Measurements from ENCODE around the gene C20orf204.
A peak's percentile ranks its signal among the peaks of the same experiment; 100 is the strongest.

Gene C20orf204

GRCh38 chr20:64080813-64081623, 45.0 kb downstream of the C20orf204 start:
- TF ChIP-seq CTCF (IDR thresholded peaks at IDR 0.05; ENCODE audit: low read depth, low read length) = no peak
- no peak overlapping the region for H3K4me3 ChIP-seq (ENCODE audit: low read depth, low read length)

DNA sequence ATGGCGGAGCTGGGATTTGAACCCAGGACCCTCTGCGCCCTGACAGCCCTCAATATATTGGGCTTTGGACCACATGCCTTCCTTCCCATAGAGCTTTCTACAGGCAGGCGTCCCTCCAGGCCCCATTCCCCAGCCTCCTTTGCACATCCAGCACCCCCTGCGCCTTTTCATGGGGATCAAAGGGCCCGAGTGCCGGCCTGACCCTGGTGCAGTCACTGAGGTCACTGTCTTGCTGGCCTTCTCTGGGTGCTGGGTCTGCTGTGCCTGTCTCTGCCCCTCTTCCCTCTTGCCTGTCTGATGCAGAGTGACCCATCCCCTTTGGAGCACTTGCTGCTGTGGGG, 45.6 kb downstream of the C20orf204 start:
- no peak for TF ChIP-seq CTCF (IDR thresholded peaks at IDR 0.05; ENCODE audit: low read depth, low read length)
- H3K4me3 ChIP-seq (ENCODE audit: low read depth, low read length) = no peak overlapping the region

DNA sequence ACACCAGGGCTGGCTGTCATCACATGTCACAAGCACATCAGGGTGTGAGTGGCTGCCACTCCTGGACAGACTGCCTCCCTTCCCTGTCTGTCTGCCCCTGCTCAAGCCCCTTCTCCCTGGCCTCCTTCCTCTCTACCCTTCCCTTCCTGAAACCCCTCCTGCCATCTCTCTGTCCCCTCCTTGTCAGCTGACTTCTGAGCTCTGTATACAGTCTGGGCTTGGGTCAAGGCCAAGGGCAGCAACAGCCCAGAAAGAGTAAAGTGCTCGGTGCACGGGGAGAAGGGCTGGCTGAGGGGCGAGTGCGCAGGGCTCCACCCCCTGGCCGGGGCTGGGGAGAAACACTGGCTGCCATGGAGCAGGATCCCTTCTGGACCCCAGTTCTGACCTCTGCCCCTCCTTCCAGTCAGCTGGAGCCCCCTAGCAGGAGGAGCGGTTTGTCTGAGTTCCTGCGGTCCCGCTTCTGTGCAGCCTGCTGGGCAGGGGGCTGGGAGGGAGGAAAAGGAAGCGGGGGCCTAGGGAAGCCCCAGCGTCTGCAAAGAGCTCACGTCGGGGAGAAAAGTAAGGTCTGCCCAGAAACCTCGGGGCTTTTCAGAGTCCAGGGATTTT, 46.2 kb downstream of the C20orf204 start:
- H3K4me3 ChIP-seq (ENCODE audit: low read depth, low read length) = no peak overlapping the region
- TF ChIP-seq CTCF (IDR thresholded peaks at IDR 0.05; ENCODE audit: low read depth, low read length) = no peak

GRCh38 chr20:64082820-64083377, 46.9 kb downstream of the C20orf204 start:
- no peak for TF ChIP-seq CTCF (IDR thresholded peaks at IDR 0.05; ENCODE audit: low read depth, low read length)
- peak overlapping the region; percentile 34; the same call in 1 of the 2 replicates for H3K4me3 ChIP-seq (ENCODE audit: low read depth, low read length)

DNA sequence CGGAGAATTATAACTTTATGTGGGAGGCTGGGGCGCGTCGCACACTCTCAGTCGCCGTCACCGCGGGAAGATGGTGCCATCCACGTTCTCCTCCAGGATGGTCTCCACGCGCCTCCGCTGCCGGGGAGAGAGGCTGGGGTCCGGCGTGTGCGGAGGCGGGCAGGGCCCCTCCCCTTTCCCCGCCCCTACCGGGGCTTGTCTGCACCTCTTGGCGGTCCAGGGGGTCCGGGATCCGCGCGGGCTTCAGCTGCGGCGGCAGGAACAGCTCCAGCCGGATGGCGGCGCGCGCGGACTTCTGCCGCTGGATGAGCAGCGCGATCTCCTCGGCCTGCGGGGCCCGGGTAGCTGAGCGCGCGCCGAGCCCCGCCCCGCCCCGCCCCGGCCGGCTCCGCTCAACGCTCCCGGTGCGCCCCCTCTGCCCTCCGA, 47.4 kb downstream of the C20orf204 start:
- H3K4me3 ChIP-seq (ENCODE audit: low read depth, low read length) = peak overlapping the region; percentile 49

DNA sequence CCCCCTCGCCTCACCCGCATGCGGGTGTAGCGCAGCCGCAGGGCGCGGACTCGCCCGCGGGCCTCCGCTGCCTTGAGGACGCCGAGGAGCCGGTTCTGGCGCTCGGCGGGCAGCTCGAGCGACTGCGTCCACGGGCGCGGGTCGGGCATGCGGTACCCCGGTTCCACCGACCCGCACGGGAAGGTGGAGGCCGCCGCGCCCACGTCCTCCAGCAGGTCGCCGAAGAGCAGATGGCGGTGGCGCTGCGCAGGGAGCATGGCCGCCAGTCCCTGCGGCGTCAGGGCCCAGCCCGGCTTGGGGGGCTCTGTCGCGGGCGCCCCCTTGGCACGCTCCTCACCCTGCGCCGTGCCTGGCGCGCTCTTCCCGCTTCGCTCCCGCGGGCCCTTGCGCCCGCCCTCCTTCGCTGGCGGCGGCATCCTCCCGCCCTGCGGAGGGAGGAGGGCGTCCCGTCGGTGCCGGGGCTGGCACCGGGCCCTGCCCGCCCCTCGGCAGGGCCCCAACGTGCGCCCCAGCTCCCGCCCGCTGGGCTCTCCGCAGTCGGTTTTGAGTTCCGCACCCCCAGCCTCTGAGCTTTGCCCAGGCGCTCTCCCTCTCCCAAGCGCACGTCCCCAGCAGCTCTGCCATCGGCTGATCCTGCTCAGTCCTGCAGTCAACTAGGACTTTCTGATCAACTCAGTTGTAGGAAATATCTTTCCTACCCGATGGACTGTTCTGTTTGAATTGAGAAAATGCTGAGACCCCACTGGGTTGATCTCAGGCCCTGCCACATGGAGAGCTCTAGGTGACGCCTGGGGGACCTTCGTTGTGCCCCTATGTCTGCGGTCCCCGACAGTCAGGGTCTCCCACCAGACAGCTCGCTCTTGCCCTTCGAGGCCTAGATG, 48.1 kb downstream of the C20orf204 start, which contains the start of gene LKAAEAR1:
TSS of gene LKAAEAR1 (minus strand) at position 595 of the 881 bp plus-strand sequence. CDS start at position 416, 179 bp downstream.
- TF ChIP-seq CTCF (IDR thresholded peaks at IDR 0.05; ENCODE audit: low read depth, low read length) = no peak
- peak within 1 kb of the TSS; percentile 49 for H3K4me3 ChIP-seq (ENCODE audit: low read depth, low read length)

More for the DNA sequence above, 47.4 kb downstream of the C20orf204 start:
- TF ChIP-seq CTCF (IDR thresholded peaks at IDR 0.05; ENCODE audit: low read depth, low read length) = peak; percentile 56

Measured in WI38 (cell line).